Astrocyte (in vitro differentiated cells and primary cell): ENCODE results near the gene PRUNE1. TPM values are rescaled to one million over a fixed set of nuclear protein-coding genes. Genes with fewer than 3 reads are reported as not detected.
A peak's percentile ranks its signal among the peaks of the same experiment; 100 is the strongest.

Experiments
- DNase-seq: peaks from one replicate; pipeline ENCODE4 v3.0.0-alpha.2; 2010; ENCODE audit warnings: low read depth
- FAIRE-seq: peaks from 2 replicates; lab custom pipeline; 2011; peaks lifted over from hg19 to GRCh38; lab: Jason Lieb, UNC
- H2AFZ ChIP-seq: 2 replicates; pipeline ENCODE4 v1.6.0; 2012; ENCODE audit warnings: low read depth, low read length, inconsistent platforms
- H3K27ac ChIP-seq: 2 replicates; pipeline ENCODE4 v1.5.1; 2011; ENCODE audit warnings: low read depth, low read length, inconsistent platforms
- H3K27me3 ChIP-seq: 2 replicates; pipeline ENCODE4 v1.6.0; 2011; ENCODE audit warnings: low read length, inconsistent platforms; ENCODE audit not compliant: insufficient read depth
- H3K36me3 ChIP-seq: 2 replicates; pipeline ENCODE4 v1.5.1; 2011; ENCODE audit warnings: low read length, inconsistent platforms; ENCODE audit not compliant: insufficient read depth
- H3K4me1 ChIP-seq: 2 replicates; pipeline ENCODE4 v1.5.1; 2011; ENCODE audit warnings: low read length, inconsistent platforms; ENCODE audit not compliant: insufficient read depth
- H3K4me2 ChIP-seq: 2 replicates; pipeline ENCODE4 v1.6.0; 2012; ENCODE audit warnings: low read length, inconsistent platforms
- H3K4me3 ChIP-seq: 2 replicates; pipeline ENCODE4 v1.5.1; 2011; ENCODE audit warnings: low read depth, mild to moderate bottlenecking, low read length, inconsistent platforms; ENCODE audit not compliant: insufficient read depth
- H3K79me2 ChIP-seq: 2 replicates; pipeline ENCODE4 v1.6.0; 2012; ENCODE audit warnings: mild to moderate bottlenecking, low read length, inconsistent platforms; ENCODE audit not compliant: insufficient read depth
- H3K9ac ChIP-seq: 2 replicates; pipeline ENCODE4 v1.6.0; 2012; ENCODE audit warnings: mild to moderate bottlenecking, low read length, inconsistent platforms
- H3K9me3 ChIP-seq: 2 replicates; pipeline ENCODE4 v1.5.1; 2012; ENCODE audit warnings: low read depth, mild to moderate bottlenecking, low read length, inconsistent platforms; ENCODE audit not compliant: insufficient read depth
- H4K20me1 ChIP-seq: 2 replicates; pipeline ENCODE4 v1.6.0; 2012; ENCODE audit warnings: low read length, inconsistent platforms; ENCODE audit not compliant: insufficient read depth
- H3K27ac Mint-ChIP-seq: one replicate; pipeline ENCODE4 v1.8.0; 2021; ENCODE audit warnings: mild to moderate bottlenecking, mixed read lengths; ENCODE audit not compliant: unreplicated experiment
- H3K27me3 Mint-ChIP-seq: one replicate; pipeline ENCODE4 v1.8.0; 2021; ENCODE audit warnings: low read depth, mixed read lengths; ENCODE audit not compliant: unreplicated experiment
- H3K36me3 Mint-ChIP-seq: one replicate; pipeline ENCODE4 v1.8.0; 2021; ENCODE audit warnings: low read depth, mixed read lengths; ENCODE audit not compliant: unreplicated experiment
- H3K4me1 Mint-ChIP-seq: one replicate; pipeline ENCODE4 v1.8.0; 2021; ENCODE audit warnings: low read depth, mixed read lengths; ENCODE audit not compliant: unreplicated experiment
- H3K4me3 Mint-ChIP-seq: one replicate; pipeline ENCODE4 v1.8.0; 2021; ENCODE audit warnings: mild to moderate bottlenecking, moderate library complexity, mixed read lengths; ENCODE audit not compliant: unreplicated experiment
- H3K9me3 Mint-ChIP-seq: one replicate; pipeline ENCODE4 v1.8.0; 2021; ENCODE audit warnings: mild to moderate bottlenecking, mixed read lengths; ENCODE audit not compliant: unreplicated experiment
- CTCF ChIP-seq: IDR thresholded peaks from 2 replicates; pipeline ENCODE4 v1.5.1; 2011; ENCODE audit warnings: low read depth, mild to moderate bottlenecking, inconsistent platforms, low read length, moderate library complexity; ENCODE audit not compliant: insufficient read depth
- EZH2 ChIP-seq: IDR thresholded peaks from 2 replicates; pipeline ENCODE4 v1.6.1; 2012; ENCODE audit warnings: mild to moderate bottlenecking, low read length, inconsistent platforms; ENCODE audit not compliant: insufficient read depth
- total RNA-seq: library from RNA; stranded (reverse); gene quantifications from 2 replicates; pipeline ENCODE4 v1.2.1, GENCODE V29; 2021

The PRUNE1 gene
- total RNA-seq, 1 donor from 2014 or later = 14.3 TPM

GRCh38 chr1:151060007-151060656 lies 51.9 kb downstream of the PRUNE1 start, which contains the start of gene MLLT11:
Gene MLLT11, plus strand, starts transcription at chr1:151060397. Its CDS starts 6,828 bp downstream, at chr1:151067225.
- Histone ChIP-seq H3K4me1 (peaks cover 31% of the 10 kb centered on the region), H3K79me2 (peaks cover 98% of the 10 kb centered on the region), H4K20me1 (peaks cover 56% of the 10 kb centered on the region), H3K4me3 (peak within 1 kb of the TSS; percentile 93), H2AFZ (peak within 1 kb of the TSS; percentile 51), H3K27me3 (no peaks in the 10 kb centered on the region), H3K9me3 (no peaks in the 10 kb centered on the region), H3K27ac (peak within 1 kb of the TSS; percentile 94), H3K36me3 (peaks cover 23% of the 10 kb centered on the region), H3K9ac (peak within 1 kb of the TSS; percentile 98), H3K4me2 (peak within 1 kb of the TSS; percentile 99)
- TF ChIP-seq EZH2 = no peak
- no peak for TF ChIP-seq CTCF
- Mint-ChIP-seq H3K36me3 (peaks cover 18% of the 10 kb centered on the region), H3K27ac (peak within 1 kb of the TSS; percentile 96), H3K27me3 (no peaks in the 10 kb centered on the region), H3K4me1 (peaks cover 38% of the 10 kb centered on the region), H3K9me3 (no peaks in the 10 kb centered on the region), H3K4me3 (peak within 1 kb of the TSS; percentile 95)
- peak; percentile 80 for DNase-seq
- no peak for FAIRE-seq

DNA sequence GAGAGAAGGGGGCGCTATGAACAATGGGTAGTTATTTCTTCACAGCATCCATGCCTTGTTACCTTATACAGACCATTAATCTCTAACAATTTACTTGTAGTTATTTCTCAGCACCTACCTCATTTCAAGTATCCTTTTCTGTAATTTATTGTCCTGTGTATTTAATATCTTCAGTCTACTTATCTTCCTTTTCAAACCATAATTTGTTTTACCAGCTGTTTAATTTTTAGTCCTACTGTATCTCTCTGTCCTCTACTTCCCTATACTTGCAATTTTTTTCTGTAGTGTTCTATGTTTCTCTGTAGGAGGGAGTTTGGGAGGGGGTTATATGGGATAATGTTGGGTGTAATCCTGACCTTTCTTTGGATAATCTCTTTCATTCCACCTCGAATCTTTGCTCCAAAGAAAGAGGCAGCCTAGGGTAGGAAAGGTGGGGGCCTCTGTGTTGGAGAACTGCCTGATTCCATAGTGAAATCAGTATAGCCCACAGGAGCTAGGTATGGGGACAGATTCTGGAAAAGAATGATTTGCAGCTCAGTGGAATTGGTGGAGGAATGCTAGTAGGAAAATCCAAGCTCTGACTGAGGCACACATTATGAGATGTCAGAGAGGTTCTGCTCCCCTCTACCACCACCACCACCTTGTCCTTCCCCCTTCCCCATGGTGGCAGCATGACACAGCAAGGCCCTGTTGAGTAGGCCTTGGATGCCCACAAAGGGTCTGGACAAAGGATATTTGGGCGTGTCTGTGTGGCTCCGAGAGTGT lies 52.6 kb downstream of the PRUNE1 start:
- peak overlapping the region; percentile 99 for H3K4me2 ChIP-seq
- H2AFZ ChIP-seq = no peak overlapping the region
- Mint-ChIP-seq H3K27ac (peak overlapping the region; percentile 96), H3K27me3 (no peaks in the 10 kb centered on the region), H3K4me3 (peak overlapping the region; percentile 95), H3K36me3 (peaks cover 16% of the 10 kb centered on the region), H3K9me3 (no peaks in the 10 kb centered on the region), H3K4me1 (peaks cover 34% of the 10 kb centered on the region)
- H3K4me3 ChIP-seq = peak overlapping the region; percentile 93
- peaks cover 98% of the 10 kb centered on the region for H3K79me2 ChIP-seq
- H3K4me1 ChIP-seq = peaks cover 31% of the 10 kb centered on the region
- DNase-seq (peak; percentile 34), FAIRE-seq (no peak)
- peaks cover 16% of the 10 kb centered on the region for H3K36me3 ChIP-seq
- H3K27ac ChIP-seq = peak overlapping the region; percentile 94
- TF ChIP-seq CTCF (no peak), EZH2 (no peak)
- H4K20me1 ChIP-seq = peaks cover 56% of the 10 kb centered on the region
- peak overlapping the region; percentile 98 for H3K9ac ChIP-seq
- H3K27me3 ChIP-seq = no peaks in the 10 kb centered on the region
- H3K9me3 ChIP-seq = no peaks in the 10 kb centered on the region
